Measurements from ENCODE around the gene DIAPH3. TPM values are rescaled to one million over a fixed set of nuclear protein-coding genes. Genes with fewer than 3 reads are reported as not detected.
"Not testable (repeated sequence)": the region's sequence is repeated elsewhere in the genome, so short reads cannot be mapped to it uniquely, and the experiment has no call there.

DIAPH3 gene
- total RNA-seq, 1 donor from 2014 or later = 14.7 TPM

DNA sequence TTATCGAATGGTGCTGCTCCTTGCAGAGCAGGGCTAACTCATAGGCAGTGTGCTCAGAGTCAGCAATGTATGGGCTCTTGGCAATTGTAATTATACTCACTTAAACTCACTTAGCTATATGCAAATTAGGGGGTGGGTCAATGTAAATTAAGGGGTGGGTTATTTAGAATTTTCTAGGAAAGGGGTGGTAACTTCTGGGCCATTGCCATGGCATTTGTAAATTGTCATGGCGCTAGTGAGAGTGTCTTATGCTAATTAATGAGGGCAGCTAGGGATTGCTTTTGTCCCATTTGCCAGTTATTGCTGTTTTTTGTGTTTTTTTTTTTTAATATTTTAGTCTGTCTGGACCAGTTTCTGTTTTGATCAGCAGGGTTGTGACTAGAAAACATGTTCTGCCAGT, 68.4 kb downstream of the DIAPH3 start:
- DNase-seq (ENCODE audit: extremely low read depth, low read depth, low spot score) = no peak

GRCh38 chr13:60094385-60095088, 69.2 kb downstream of the DIAPH3 start:
- DNase-seq (ENCODE audit: extremely low read depth, low read depth, low spot score) = no peak

- DNase-seq (ENCODE audit: extremely low read depth, low read depth, low spot score) = no peak
These were observed 70.2 kb downstream of the DIAPH3 start for GRCh38 chr13:60093425-60094019.

- no peak for DNase-seq (ENCODE audit: extremely low read depth, low read depth, low spot score)
These were observed 72.2 kb downstream of the DIAPH3 start for GRCh38 chr13:60091573-60091972.

GRCh38 chr13:60090574-60090973, 73.2 kb downstream of the DIAPH3 start:
- DNase-seq (ENCODE audit: extremely low read depth, low read depth, low spot score) = no peak

DNA sequence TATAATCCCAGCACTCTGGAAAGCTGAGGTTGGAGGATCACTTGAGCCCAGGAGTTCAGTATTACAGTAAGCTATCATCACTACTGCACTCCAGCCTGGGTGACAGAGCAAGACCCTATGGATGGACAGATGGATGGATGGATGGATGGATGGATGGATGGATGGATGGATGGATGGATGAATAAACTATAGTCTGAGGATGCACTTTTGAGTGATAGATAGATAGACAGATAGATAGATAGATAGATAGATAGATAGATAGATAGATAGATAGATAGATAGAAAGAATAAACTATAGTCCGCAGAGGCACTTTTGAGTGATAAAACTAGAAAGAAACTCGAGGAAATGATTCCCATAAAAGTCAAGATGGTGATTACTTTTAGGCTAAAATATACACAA, 79.9 kb downstream of the DIAPH3 start:
- DNase-seq (ENCODE audit: extremely low read depth, low read depth, low spot score) = not testable (repeated sequence)

- no peak for DNase-seq (ENCODE audit: extremely low read depth, low read depth, low spot score)
These were observed 82.9 kb downstream of the DIAPH3 start for GRCh38 chr13:60080850-60081249.

- no peak for DNase-seq (ENCODE audit: extremely low read depth, low read depth, low spot score)
These were observed 85.5 kb downstream of the DIAPH3 start for GRCh38 chr13:60078226-60078625.

GRCh38 chr13:60075850-60076249, 87.9 kb downstream of the DIAPH3 start:
- no peak for DNase-seq (ENCODE audit: extremely low read depth, low read depth, low spot score)

DNA sequence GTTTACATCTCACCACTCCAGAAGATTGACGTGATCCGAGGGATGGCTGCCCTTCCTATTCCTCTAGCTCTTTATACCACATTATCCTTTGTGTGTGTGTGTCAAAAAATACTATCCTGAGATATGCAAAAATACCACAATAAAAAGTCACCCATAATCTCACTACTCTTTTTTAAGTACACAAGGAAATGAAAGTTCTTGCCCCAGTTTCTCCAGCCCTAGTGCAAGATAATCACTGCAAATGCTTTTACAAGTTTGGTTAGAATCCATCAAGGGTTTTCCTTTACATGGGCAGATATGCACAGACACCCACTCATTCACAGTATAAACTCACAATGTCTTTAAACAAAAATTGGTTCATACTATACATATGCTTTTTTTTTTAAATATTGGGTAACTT, 89.3 kb downstream of the DIAPH3 start:
- DNase-seq (ENCODE audit: extremely low read depth, low read depth, low spot score) = no peak

DNA sequence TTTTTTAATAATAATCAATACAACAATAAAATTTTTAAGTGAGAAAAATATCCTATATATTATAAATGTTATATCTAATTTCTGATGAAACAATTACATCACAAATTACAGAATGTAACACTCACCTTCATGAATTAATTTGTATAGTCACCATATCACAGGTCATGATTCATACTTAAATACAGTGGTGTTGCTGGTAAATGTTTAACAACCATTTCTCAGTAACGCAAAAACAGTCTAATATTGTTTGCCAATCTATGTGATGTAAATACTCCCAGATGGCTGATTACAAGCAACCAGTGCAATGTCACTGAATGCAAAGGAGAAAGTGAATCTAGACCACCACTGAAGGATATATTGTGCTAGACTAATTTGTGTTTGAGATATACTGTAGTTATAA, 97.5 kb downstream of the DIAPH3 start:
- DNase-seq (ENCODE audit: extremely low read depth, low read depth, low spot score) = no peak

- DNase-seq (ENCODE audit: extremely low read depth, low read depth, low spot score) = no peak
These were observed 101.2 kb downstream of the DIAPH3 start for GRCh38 chr13:60062502-60062901.

GRCh38 chr13:60061737-60062136, 102.0 kb downstream of the DIAPH3 start:
- DNase-seq (ENCODE audit: extremely low read depth, low read depth, low spot score) = no peak

- DNase-seq (ENCODE audit: extremely low read depth, low read depth, low spot score) = no peak
These were observed 111.9 kb downstream of the DIAPH3 start for GRCh38 chr13:60051754-60052285.

- DNase-seq (ENCODE audit: extremely low read depth, low read depth, low spot score) = not testable (repeated sequence)
These were observed 115.4 kb downstream of the DIAPH3 start for GRCh38 chr13:60048353-60048752.

DNA sequence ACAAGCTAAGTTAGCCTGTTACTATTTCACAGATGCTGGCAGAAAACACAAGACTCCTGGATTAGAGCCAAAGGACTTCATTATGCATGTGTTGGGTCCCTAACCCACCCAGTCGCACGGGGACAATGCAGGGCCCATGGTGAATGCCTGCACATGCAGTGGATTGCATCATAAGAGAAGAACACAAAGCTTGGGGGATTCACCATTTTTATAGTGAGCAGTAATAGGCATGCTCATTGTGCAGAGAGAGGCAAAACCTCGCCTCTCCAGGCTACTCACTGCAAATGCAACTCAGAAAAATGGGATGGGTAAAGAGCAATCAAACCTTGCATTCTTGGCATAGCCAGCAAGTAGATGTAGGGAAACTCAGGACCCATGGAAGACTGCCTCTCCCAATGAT, 115.8 kb downstream of the DIAPH3 start:
- DNase-seq (ENCODE audit: extremely low read depth, low read depth, low spot score) = no peak

DNA sequence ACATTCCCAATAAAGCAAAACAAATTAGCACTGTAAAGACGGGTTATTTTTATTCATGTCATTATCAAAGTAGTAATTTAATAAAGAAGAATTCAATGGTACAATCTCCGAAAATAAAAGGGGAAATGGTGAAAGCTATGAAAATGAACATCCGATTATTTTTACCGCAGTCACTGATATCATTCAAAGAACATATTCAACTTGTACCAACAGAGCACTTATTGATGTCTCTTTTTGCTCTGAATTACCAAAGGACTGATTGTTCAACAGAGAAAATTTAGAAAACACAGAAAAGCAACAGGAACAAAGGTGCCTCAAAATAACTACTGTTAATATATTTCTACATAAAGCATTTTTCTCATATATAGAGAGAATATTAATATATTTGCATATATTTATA, 119.4 kb downstream of the DIAPH3 start:
- no peak for DNase-seq (ENCODE audit: extremely low read depth, low read depth, low spot score)

- DNase-seq (ENCODE audit: extremely low read depth, low read depth, low spot score) = no peak
These were observed 120.5 kb downstream of the DIAPH3 start for GRCh38 chr13:60043262-60043661.

DNA sequence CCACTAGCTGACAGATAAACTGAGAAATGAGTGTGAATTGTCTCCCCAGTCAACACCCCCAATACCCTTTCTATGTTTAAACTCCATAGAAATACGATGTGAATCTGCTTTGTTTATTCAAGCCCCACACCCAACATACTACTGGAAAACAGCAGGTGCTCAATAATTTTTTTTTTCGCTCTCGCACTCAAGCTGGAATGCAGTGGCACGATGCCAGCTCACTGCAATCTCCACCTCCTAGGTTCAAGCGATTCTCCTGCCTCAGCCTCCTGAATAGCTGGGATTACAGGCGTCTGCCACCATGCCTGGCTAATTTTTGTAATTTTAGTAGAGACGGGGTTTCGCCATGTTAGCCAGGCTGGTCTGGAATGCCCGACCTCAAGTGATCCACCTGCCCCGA, 123.1 kb downstream of the DIAPH3 start:
- DNase-seq (ENCODE audit: extremely low read depth, low read depth, low spot score) = not testable (repeated sequence)

DNA sequence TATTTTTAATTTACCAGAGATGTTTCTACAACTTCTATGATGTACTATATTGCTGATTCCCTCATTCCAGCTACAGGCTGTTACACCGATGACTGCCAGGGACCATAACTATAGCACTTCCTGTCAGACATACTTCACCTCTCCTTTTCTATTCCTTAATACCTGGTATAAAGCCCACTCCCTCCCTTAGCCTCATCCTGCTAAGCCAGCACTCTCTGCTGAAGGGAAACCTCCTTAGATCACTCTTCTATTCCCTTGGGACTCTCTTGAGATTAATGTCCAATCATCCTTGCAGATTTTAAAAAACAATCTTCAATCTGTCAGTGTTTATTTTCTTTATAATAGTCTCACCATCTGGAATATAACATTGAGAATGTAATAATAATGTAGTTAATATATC, 127.9 kb downstream of the DIAPH3 start:
- no peak for DNase-seq (ENCODE audit: extremely low read depth, low read depth, low spot score)

DNA sequence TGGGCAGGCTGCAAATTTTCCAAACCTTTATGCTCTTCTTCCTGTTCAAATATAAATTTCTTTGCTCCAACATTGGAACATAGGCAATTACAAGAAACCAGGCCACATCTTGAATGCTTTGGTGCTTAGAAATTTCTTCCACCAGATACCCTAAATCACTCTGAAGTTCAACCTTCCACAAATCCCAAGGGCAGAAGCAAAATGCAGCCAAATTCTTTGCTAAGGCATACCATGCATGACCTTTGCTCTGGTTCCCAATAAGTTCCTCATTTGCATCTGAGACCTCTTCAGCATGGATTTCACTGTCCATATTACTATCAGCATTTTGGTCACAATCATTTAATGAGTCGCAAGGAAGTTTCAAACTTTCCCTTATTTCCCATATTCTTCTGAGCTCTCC, 130.9 kb downstream of the DIAPH3 start:
- no peak for DNase-seq (ENCODE audit: extremely low read depth, low read depth, low spot score)

- DNase-seq (ENCODE audit: extremely low read depth, low read depth, low spot score) = no peak
These were observed 135.7 kb downstream of the DIAPH3 start for GRCh38 chr13:60028021-60028420.

Data from glomerular endothelial cell (primary cell).